LNCAP (cell line): ENCODE data around the gene KCTD11.

Experiments
- CTCF ChIP-seq: fragments of 450-650 bp; IDR thresholded peaks from 2 replicates; pipeline ENCODE4 v1.5.1; 2017; ENCODE audit warnings: mild to moderate bottlenecking

The KCTD11 gene

GRCh38 chr17:7403977-7404736, 52.2 kb downstream of the KCTD11 start, which contains the start of gene TMEM256:
Gene TMEM256, minus strand, starts transcription at chr17:7404097. Its CDS starts 13 bp downstream, at chr17:7404084.
- no peak for TF ChIP-seq CTCF
